ENCODE data around the gene ERCC6L.

ERCC6L gene, protein sequence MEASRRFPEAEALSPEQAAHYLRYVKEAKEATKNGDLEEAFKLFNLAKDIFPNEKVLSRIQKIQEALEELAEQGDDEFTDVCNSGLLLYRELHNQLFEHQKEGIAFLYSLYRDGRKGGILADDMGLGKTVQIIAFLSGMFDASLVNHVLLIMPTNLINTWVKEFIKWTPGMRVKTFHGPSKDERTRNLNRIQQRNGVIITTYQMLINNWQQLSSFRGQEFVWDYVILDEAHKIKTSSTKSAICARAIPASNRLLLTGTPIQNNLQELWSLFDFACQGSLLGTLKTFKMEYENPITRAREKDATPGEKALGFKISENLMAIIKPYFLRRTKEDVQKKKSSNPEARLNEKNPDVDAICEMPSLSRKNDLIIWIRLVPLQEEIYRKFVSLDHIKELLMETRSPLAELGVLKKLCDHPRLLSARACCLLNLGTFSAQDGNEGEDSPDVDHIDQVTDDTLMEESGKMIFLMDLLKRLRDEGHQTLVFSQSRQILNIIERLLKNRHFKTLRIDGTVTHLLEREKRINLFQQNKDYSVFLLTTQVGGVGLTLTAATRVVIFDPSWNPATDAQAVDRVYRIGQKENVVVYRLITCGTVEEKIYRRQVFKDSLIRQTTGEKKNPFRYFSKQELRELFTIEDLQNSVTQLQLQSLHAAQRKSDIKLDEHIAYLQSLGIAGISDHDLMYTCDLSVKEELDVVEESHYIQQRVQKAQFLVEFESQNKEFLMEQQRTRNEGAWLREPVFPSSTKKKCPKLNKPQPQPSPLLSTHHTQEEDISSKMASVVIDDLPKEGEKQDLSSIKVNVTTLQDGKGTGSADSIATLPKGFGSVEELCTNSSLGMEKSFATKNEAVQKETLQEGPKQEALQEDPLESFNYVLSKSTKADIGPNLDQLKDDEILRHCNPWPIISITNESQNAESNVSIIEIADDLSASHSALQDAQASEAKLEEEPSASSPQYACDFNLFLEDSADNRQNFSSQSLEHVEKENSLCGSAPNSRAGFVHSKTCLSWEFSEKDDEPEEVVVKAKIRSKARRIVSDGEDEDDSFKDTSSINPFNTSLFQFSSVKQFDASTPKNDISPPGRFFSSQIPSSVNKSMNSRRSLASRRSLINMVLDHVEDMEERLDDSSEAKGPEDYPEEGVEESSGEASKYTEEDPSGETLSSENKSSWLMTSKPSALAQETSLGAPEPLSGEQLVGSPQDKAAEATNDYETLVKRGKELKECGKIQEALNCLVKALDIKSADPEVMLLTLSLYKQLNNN

DNA sequence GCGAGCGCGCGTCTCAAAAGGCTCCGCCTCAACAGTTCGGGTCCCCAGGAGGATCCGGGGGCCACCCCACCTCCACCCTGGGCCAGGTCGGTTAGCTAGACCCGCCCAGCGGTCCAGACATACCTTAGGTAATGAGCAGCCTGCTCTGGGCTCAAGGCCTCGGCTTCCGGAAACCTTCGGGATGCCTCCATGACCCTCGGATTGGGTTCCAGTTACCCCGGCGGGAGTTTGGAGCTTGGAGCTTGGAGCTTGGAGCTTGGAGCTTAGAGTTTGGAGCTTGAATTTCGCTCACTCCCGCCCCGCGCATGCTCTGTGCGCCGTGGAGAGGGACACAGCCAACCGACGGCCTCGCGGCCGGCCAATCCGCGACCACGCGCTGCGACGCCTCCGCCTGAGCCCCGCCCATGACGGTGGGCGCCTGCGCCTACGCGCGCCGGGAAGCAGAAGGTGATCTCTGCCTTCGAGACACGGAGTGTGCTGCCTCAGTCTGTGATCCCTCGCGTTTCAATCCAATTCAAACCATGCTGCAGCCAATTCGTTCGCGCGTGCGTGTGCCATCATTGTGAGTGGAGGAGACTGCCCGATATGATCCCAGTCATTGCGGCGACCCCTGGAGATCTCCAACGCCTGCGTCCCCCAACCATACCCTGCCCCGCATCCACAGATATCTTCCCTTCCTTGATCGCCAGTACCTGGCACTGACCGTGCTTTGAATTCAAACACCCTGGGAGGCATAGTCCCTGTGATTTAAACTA, at the start of gene ERCC6L:
Gene ERCC6L (minus strand): TSS at position 307 of the 755 bp plus-strand sequence. CDS start 116 bp downstream, at position 191.
- Histone ChIP-seq H3K27me3 (ENCODE audit: insufficient read depth, low read length) (no peaks in the 10 kb centered on the region), H3K4me1 (ENCODE audit: control insufficient read depth, insufficient read depth, low read length, unreplicated experiment) (peaks cover 6% of the 10 kb centered on the region), H3K36me3 (ENCODE audit: insufficient read depth, low read length) (no peaks in the 10 kb centered on the region), H3K4me3 (ENCODE audit: low read depth, low read length) (peak within 1 kb of the TSS; percentile 85), H3K27ac (ENCODE audit: low read depth, low read length) (peak within 1 kb of the TSS; percentile 52), H3K79me2 (ENCODE audit: control insufficient read depth, insufficient read depth, low read length, unreplicated experiment) (peaks cover 26% of the 10 kb centered on the region), H2AFZ (ENCODE audit: low read length, unreplicated experiment) (peak within 1 kb of the TSS; percentile 38)

DNA sequence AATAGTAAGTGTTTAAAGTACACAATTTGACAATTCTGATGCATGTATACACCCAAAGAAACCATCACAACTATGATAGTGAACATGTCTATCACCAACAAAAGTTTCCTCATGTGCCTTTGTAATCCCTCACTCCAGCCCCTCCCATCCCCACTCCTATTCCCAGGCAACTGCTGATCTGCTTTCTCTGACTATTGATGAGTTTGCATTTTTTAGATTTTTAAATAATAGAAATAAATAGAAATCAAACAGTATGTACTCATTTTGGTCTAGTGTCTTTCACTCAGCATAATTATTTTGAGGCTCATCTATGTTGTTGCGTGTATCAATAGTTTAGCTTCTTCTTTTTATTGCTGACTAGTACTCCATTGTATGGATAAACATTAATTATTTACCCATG, 43.5 kb upstream of the ERCC6L start:
- Histone ChIP-seq H3K27me3 (ENCODE audit: insufficient read depth, low read length) (no peaks in the 10 kb centered on the region), H3K79me2 (ENCODE audit: control insufficient read depth, insufficient read depth, low read length, unreplicated experiment) (no peaks in the 10 kb centered on the region), H3K4me1 (ENCODE audit: control insufficient read depth, insufficient read depth, low read length, unreplicated experiment) (no peaks in the 10 kb centered on the region), H3K27ac (ENCODE audit: low read depth, low read length) (no peak overlapping the region), H3K36me3 (ENCODE audit: insufficient read depth, low read length) (no peaks in the 10 kb centered on the region), H3K4me3 (ENCODE audit: low read depth, low read length) (no peak overlapping the region), H2AFZ (ENCODE audit: low read length, unreplicated experiment) (no peak overlapping the region)

DNA sequence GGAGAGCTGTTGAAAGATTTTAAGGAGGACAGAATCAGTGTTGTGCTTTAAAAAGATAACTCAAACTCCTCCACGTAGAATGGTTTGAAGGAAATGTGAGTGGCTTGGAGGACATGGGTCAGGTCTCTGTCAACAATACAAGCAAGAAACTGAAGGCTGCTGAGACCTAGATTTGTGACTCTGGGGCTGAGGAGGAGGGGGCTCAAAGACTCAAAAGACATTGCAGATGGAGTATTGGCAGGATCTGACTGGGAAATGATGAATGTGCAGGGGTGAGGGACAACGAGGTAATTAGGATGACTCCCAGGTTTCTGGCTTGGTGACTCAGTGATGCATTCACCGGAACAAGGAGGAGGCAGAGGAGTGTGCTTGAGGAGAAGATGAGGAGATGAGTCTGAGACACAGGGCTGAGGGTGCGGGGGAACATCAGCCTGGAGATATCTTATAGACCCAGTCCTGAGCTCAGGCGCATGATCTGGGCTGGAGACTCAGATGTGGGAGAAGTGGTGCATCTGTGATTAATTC, 41.6 kb upstream of the ERCC6L start:
- H2AFZ ChIP-seq (ENCODE audit: low read length, unreplicated experiment), result no peak overlapping the region
- peaks cover 9% of the 10 kb centered on the region for H3K36me3 ChIP-seq (ENCODE audit: insufficient read depth, low read length)
- peaks cover 16% of the 10 kb centered on the region for H3K79me2 ChIP-seq (ENCODE audit: control insufficient read depth, insufficient read depth, low read length, unreplicated experiment)
- no peaks in the 10 kb centered on the region for H3K4me1 ChIP-seq (ENCODE audit: control insufficient read depth, insufficient read depth, low read length, unreplicated experiment)
- no peak overlapping the region for H3K27ac ChIP-seq (ENCODE audit: low read depth, low read length)
- H3K4me3 ChIP-seq (ENCODE audit: low read depth, low read length), result no peak overlapping the region
- no peaks in the 10 kb centered on the region for H3K27me3 ChIP-seq (ENCODE audit: insufficient read depth, low read length)

DNA sequence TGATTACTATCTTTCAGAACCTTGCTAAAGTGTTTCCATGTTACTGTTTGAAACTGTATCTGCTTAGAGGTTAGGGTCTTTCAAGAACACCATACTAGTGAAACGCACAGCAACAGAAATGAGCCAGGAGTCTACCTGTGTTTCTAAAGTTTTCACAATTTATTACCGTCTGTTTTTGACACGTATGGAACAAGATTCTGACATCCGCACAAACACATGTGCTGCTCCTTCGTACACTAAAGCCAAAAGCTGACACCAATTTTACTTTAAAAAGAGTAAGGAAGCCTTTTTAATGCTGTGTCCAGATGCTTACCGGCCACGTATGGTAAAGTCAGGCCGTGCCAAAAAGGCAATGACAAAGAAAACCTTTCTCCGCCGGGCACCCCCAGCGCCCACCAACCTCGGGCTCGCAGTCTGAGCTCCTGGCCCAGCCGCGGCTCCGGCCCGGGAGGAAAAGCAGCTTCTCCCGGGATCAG, 37.7 kb upstream of the ERCC6L start:
- H3K27me3 ChIP-seq (ENCODE audit: insufficient read depth, low read length), result no peaks in the 10 kb centered on the region
- H3K4me3 ChIP-seq (ENCODE audit: low read depth, low read length), result peak overlapping the region; percentile 91
- peak overlapping the region; percentile 71 for H3K27ac ChIP-seq (ENCODE audit: low read depth, low read length)
- peaks cover 44% of the 10 kb centered on the region for H3K79me2 ChIP-seq (ENCODE audit: control insufficient read depth, insufficient read depth, low read length, unreplicated experiment)
- H2AFZ ChIP-seq (ENCODE audit: low read length, unreplicated experiment), result no peak overlapping the region
- H3K36me3 ChIP-seq (ENCODE audit: insufficient read depth, low read length), result peaks cover 36% of the 10 kb centered on the region
- H3K4me1 ChIP-seq (ENCODE audit: control insufficient read depth, insufficient read depth, low read length, unreplicated experiment), result peaks cover 32% of the 10 kb centered on the region

DNA sequence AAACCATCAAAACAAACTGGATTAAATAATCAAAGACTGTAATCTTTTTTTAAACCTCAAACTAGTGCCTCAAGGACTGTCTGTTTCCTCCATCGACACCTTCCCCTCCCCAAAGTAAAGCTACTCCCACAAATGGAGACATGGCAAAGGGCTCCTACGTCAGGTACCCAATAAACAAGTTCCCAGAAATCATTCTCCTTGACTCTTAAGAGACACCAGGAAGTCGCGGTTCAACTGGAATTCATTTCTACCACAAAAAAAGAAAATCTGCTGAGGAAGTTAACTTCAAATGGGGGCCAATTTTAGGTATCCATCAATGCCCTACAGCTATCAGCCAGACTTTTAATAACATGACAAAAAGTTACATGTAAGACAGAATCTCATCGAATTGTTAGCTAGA, 35.7 kb upstream of the ERCC6L start:
- Histone ChIP-seq H3K4me3 (ENCODE audit: low read depth, low read length) (peak overlapping the region; percentile 91), H3K36me3 (ENCODE audit: insufficient read depth, low read length) (peaks cover 43% of the 10 kb centered on the region), H3K27ac (ENCODE audit: low read depth, low read length) (peak overlapping the region; percentile 71)

DNA sequence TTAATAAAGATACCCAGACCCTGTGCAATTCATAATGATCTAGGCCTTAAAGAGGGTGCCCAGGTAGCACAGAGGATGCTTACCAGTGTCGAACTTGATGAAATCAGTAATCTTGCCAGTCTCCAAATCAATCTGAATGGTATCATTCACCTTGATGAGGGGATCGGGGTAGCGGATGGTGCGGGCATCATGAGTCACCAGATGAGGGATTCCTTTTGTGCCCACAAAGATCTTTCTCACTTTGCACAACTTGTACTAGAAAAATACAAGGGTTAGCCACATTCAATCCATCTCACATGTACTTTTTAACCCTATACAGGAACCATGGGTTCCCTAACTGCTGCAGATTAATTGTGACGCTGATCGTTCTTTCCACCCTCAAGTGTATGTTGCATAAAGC, 34.9 kb upstream of the ERCC6L start:
- peaks cover 43% of the 10 kb centered on the region for H3K36me3 ChIP-seq (ENCODE audit: insufficient read depth, low read length)
- no peaks in the 10 kb centered on the region for H3K27me3 ChIP-seq (ENCODE audit: insufficient read depth, low read length)
- H3K79me2 ChIP-seq (ENCODE audit: control insufficient read depth, insufficient read depth, low read length, unreplicated experiment), result peaks cover 44% of the 10 kb centered on the region
- H3K4me1 ChIP-seq (ENCODE audit: control insufficient read depth, insufficient read depth, low read length, unreplicated experiment), result peaks cover 54% of the 10 kb centered on the region
- no peak overlapping the region for H2AFZ ChIP-seq (ENCODE audit: low read length, unreplicated experiment)
- peak overlapping the region; percentile 71 for H3K27ac ChIP-seq (ENCODE audit: low read depth, low read length)
- peak overlapping the region; percentile 91 for H3K4me3 ChIP-seq (ENCODE audit: low read depth, low read length)

More for the DNA sequence above, 35.7 kb upstream of the ERCC6L start:
- peaks cover 44% of the 10 kb centered on the region for H3K79me2 ChIP-seq (ENCODE audit: control insufficient read depth, insufficient read depth, low read length, unreplicated experiment)
- no peak overlapping the region for H2AFZ ChIP-seq (ENCODE audit: low read length, unreplicated experiment)
- peaks cover 46% of the 10 kb centered on the region for H3K4me1 ChIP-seq (ENCODE audit: control insufficient read depth, insufficient read depth, low read length, unreplicated experiment)
- H3K27me3 ChIP-seq (ENCODE audit: insufficient read depth, low read length), result no peaks in the 10 kb centered on the region

DNA sequence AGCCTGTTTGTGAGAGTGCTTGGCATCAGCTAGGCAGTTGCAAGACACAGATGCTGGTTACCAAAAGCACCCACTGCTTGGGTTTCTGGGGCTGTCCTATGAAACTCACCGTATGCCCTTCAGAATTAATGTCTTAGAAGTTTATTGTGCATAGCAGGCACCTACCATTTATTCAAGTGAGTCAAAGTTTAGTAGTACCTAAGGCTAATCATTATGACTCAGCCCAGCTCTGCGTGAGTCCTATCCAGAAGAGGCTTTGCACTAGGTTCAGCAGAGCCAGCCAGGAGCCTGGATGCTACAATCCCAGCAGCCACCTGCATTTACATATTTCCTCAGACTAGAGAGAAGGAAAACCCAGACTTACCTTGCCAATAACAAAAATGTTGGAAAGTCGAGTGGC, 34.0 kb upstream of the ERCC6L start:
- peaks cover 49% of the 10 kb centered on the region for H3K36me3 ChIP-seq (ENCODE audit: insufficient read depth, low read length)
- H2AFZ ChIP-seq (ENCODE audit: low read length, unreplicated experiment), result no peak overlapping the region
- peaks cover 44% of the 10 kb centered on the region for H3K79me2 ChIP-seq (ENCODE audit: control insufficient read depth, insufficient read depth, low read length, unreplicated experiment)
- H3K27me3 ChIP-seq (ENCODE audit: insufficient read depth, low read length), result no peaks in the 10 kb centered on the region
- peaks cover 61% of the 10 kb centered on the region for H3K4me1 ChIP-seq (ENCODE audit: control insufficient read depth, insufficient read depth, low read length, unreplicated experiment)
- H3K27ac ChIP-seq (ENCODE audit: low read depth, low read length), result peak overlapping the region; percentile 71; the same call in 1 of the 2 replicates
- peak overlapping the region; percentile 91 for H3K4me3 ChIP-seq (ENCODE audit: low read depth, low read length)

DNA sequence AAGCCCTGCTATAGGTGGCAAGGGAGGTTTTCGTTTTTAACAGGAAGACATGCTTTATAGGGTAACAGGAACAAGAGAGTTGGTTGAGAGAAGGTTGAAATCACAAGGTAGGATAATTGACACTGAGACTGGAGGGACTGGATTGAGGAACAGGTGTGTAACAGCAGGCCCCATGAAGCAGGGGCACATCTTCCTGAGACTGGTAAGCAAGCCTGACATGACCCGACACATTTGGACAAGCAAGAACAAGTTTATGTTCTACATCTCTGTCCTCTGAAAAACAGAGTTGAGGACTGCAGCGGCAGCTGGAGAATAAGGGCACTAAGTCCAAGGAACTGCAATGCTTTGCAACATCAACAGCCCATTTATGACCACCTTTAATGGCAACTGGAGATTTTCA, 33.0 kb upstream of the ERCC6L start:
- Histone ChIP-seq H3K79me2 (ENCODE audit: control insufficient read depth, insufficient read depth, low read length, unreplicated experiment) (peaks cover 42% of the 10 kb centered on the region), H3K36me3 (ENCODE audit: insufficient read depth, low read length) (peaks cover 53% of the 10 kb centered on the region), H3K4me3 (ENCODE audit: low read depth, low read length) (no peak overlapping the region), H3K27ac (ENCODE audit: low read depth, low read length) (peak overlapping the region; percentile 51), H3K27me3 (ENCODE audit: insufficient read depth, low read length) (no peaks in the 10 kb centered on the region), H2AFZ (ENCODE audit: low read length, unreplicated experiment) (no peak overlapping the region), H3K4me1 (ENCODE audit: control insufficient read depth, insufficient read depth, low read length, unreplicated experiment) (peaks cover 61% of the 10 kb centered on the region)

DNA sequence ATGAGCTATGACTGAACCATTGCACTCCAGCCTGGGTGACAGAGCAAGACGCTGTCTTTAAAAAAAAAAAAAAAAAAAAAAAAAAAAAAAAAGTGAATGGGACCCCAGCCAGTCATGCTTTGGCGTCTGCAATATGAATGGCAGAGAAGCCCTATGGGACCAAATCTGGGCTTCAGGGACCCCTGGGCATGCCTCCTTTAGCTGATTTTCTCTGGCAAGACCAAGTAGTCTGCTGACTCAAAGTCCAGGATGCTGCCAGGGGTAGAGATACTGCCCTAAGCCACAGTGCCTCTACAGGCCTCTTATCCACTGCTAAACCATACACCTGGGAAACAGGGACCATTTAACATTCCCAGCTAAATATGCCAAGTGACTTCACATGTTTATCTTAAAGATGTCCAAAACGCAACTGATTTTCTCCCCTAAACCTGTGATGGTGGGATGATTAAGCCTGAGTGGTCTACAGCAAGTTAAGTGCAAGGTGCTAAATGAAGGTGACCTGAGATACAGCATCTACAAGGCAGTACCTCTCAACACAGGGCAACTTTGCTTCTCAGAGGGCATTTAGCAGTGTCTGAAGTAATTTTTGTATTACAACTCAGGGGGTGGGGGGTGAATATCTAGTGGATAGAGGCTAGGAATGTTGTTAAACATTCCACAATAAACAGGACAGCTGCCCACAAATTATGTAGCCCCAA, 32.4 kb upstream of the ERCC6L start:
- peaks cover 53% of the 10 kb centered on the region for H3K36me3 ChIP-seq (ENCODE audit: insufficient read depth, low read length)
- H3K27ac ChIP-seq (ENCODE audit: low read depth, low read length), result peak overlapping the region; percentile 51
- peaks cover 36% of the 10 kb centered on the region for H3K79me2 ChIP-seq (ENCODE audit: control insufficient read depth, insufficient read depth, low read length, unreplicated experiment)
- no peak overlapping the region for H2AFZ ChIP-seq (ENCODE audit: low read length, unreplicated experiment)
- no peak overlapping the region for H3K4me3 ChIP-seq (ENCODE audit: low read depth, low read length)
- no peaks in the 10 kb centered on the region for H3K27me3 ChIP-seq (ENCODE audit: insufficient read depth, low read length)
- H3K4me1 ChIP-seq (ENCODE audit: control insufficient read depth, insufficient read depth, low read length, unreplicated experiment), result peaks cover 61% of the 10 kb centered on the region

All from ACC112 (cell line).